HG03025 (cell line): ENCODE measurements around the gene PTGS2.

Source experiments
- ATAC-seq: cut with Tn5 transposase; IDR thresholded peaks from one replicate; pipeline ENCODE4 v1.9.1; 2021; ENCODE audit warnings: mild to moderate bottlenecking, moderate library complexity; ENCODE audit not compliant: unreplicated experiment, low FRiP score

Gene PTGS2

DNA sequence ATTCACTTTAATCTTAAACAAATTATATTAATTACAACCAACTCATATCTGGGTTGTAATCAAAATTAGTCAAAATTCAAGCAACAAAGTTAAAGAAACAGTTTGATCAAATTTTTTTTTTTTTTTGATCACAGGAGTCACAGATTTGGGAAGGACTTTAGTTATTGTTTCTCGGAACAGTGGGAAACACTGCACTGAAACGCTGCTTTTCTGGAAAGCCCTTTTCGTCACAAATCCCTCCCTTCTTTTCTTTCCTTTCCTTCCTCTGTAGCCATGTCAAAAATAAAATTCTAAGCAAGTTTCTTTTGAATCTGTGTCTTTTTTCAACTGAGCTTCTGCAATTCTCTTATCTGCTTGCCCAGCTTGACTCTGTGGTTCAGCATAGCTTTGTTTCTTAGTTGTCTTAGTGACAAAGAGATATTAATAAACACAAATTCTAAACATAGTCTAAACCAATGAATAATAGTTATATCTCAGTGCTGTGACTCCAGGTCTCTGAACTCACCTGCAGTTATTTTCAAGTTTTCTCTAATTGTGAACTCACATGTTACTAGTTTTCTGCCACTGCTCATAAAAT lies 53.8 kb downstream of the PTGS2 start:
- no peak for ATAC-seq

DNA sequence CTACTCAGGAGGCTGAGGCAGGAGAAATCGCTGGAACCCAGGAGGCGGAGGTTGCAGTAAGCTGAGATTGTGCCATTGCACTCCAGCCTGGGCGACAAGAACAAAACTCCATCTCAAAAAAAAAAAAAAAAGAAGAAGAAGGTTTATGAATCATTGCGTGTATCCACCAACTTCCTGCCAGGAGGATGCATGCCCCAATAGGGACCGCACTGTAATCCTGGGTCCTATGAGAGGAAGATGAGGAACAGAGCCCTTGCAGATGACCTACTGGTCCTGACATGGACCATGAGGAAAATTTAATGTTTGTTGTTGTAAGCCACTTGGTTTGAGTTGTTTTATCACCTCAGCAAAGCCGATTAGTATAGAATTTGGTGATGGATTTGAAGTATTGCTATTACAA lies 56.7 kb downstream of the PTGS2 start:
- no peak for ATAC-seq
